D721Med (cell line): ENCODE measurements around the gene SDC4.

Experiments
- DNase-seq: peaks from one replicate; pipeline ENCODE4 v3.0.0; 2011; ENCODE audit warnings: low spot score; ENCODE audit not compliant: insufficient read length
- FAIRE-seq: peaks from 2 replicates; lab custom pipeline; 2011; peaks lifted over from hg19 to GRCh38; lab: Jason Lieb, UNC
- CTCF ChIP-seq: IDR thresholded peaks from 2 replicates; pipeline ENCODE4 v1.5.1; 2012; ENCODE audit warnings: mild to moderate bottlenecking, control low read depth; ENCODE audit not compliant: insufficient read depth; ENCODE audit errors: missing control alignments

The SDC4 gene

GRCh38 chr20:45346851-45347250 lies 1.4 kb downstream of the SDC4 start:
- FAIRE-seq (no peak), DNase-seq (no peak)
- TF ChIP-seq CTCF, result no peak

GRCh38 chr20:45346291-45346718 lies 1.9 kb downstream of the SDC4 start:
- no peak for FAIRE-seq
- no peak for DNase-seq
- TF ChIP-seq CTCF, result no peak

GRCh38 chr20:45345104-45345936 lies 2.9 kb downstream of the SDC4 start:
- no peak for DNase-seq
- TF ChIP-seq CTCF, result no peak
- no peak for FAIRE-seq

- no peak for FAIRE-seq
- DNase-seq, result no peak
- TF ChIP-seq CTCF, result no peak
Observed at GRCh38 chr20:45344168-45344860, 3.9 kb downstream of the SDC4 start.

- TF ChIP-seq CTCF, result no peak
- no peak for FAIRE-seq
- no peak for DNase-seq
Observed at GRCh38 chr20:45343532-45344167, 4.6 kb downstream of the SDC4 start.

- no peak for DNase-seq
- TF ChIP-seq CTCF, result no peak
- no peak for FAIRE-seq
Observed at GRCh38 chr20:45342855-45343531, 5.2 kb downstream of the SDC4 start.
